A549 (cell line): ENCODE results near the gene EMSY. TPM values are rescaled to one million over a fixed set of nuclear protein-coding genes. Genes with fewer than 3 reads are reported as not detected.
A peak's percentile ranks its signal among the peaks of the same experiment; 100 is the strongest.

Experiments
- ATAC-seq, 2 experiments: fragments of 200-7000 bp in 1 of 2; fragments of >200 bp in 1 of 2; cut with Nextera tagmentation in 1 of 2; cut with Tn5 transposase in 1 of 2; 3 replicates each; pipeline versions ENCODE4 v1.8.0 to v1.9.1; 2018 to 2020; ENCODE audit warnings: mild to moderate bottlenecking in 1 of 2, moderate library complexity in 1 of 2
- CTCF ChIA-PET: fragments of 300-600 bp; sonication (Branson Sonifier 250); formaldehyde crosslinking; extraction: SDS; loops from one replicate; lab custom pipeline; 2021; ENCODE audit warnings: antibody characterized with exemption, inconsistent platforms; lab: Yijun Ruan, JAX
- POLR2A ChIA-PET: fragments of 350-600 bp; formaldehyde crosslinking; extraction: SDS; loops from one replicate; lab custom pipeline; 2021; ENCODE audit warnings: antibody characterized with exemption, inconsistent platforms; lab: Yijun Ruan, JAX
- DNase-seq, 2 experiments: peaks; one replicate each; pipeline versions ENCODE4 v3.0.0 to v3.0.0-alpha.2; 2011 to 2016; ENCODE audit warnings: low read depth in 1 of 2, low spot score in 1 of 2
- FAIRE-seq: peaks from 2 replicates; lab custom pipeline; 2011; peaks lifted over from hg19 to GRCh38; lab: Jason Lieb, UNC
- H3K27ac ChIP-seq, 2 experiments: fragments of >200 bp; sonication (Bioruptor Twin); formaldehyde crosslinking; 3 replicates each; pipeline ENCODE4 v1.5.1; 2016 to 2017
- H3K4me1 ChIP-seq: fragments of >200 bp; sonication (Bioruptor Twin); formaldehyde crosslinking; 3 replicates; pipeline ENCODE4 v1.6.1; 2016
- H3K4me2 ChIP-seq: fragments of >200 bp; sonication (Bioruptor Twin); formaldehyde crosslinking; 3 replicates; pipeline ENCODE4 v1.6.1; 2016
- H3K4me3 ChIP-seq: fragments of >200 bp; sonication (Bioruptor Twin); formaldehyde crosslinking; 3 replicates; pipeline ENCODE4 v1.5.1; 2016
- H3K9me3 ChIP-seq: fragments of >200 bp; sonication (Bioruptor Twin); formaldehyde crosslinking; 3 replicates; pipeline ENCODE4 v1.6.1; 2016
- BHLHE40 ChIP-seq: IDR thresholded peaks from 2 replicates; pipeline ENCODE4 v1.6.1; 2012; ENCODE audit warnings: low read depth, low read length, inconsistent platforms
- CBX2 ChIP-seq: fragments of 200-600 bp; sonication (generic); IDR thresholded peaks from 2 replicates; pipeline ENCODE4 v1.6.1; 2016; ENCODE audit warnings: low read depth, mild to moderate bottlenecking, borderline replicate concordance
- CEBPB ChIP-seq, 2 experiments: fragments of >200 bp in 1 of 2; sonication (Bioruptor Twin) in 1 of 2; formaldehyde crosslinking in 1 of 2; IDR thresholded peaks; 2 replicates each; pipeline ENCODE4 v1.6.1; 2012 to 2016
- CHD2 ChIP-seq: fragments of 150-350 bp; IDR thresholded peaks from 2 replicates; pipeline ENCODE4 v1.6.1; 2014; ENCODE audit warnings: low read length; ENCODE audit not compliant: partially characterized antibody
- CTCF ChIP-seq: fragments of >200 bp; sonication (Bioruptor Twin); formaldehyde crosslinking; IDR thresholded peaks from 3 replicates; pipeline ENCODE4 v1.5.1; 2016
- EP300 ChIP-seq, 2 experiments: fragments of >200 bp; sonication (Bioruptor Twin); formaldehyde crosslinking; IDR thresholded peaks; 2 replicates in 1 of 2; 3 replicates in 1 of 2; pipeline ENCODE4 v1.6.1; 2016 to 2017
- FOSB ChIP-seq: fragments of 250-450 bp; sonication (Bioruptor Pico); IDR thresholded peaks from 2 replicates; pipeline ENCODE4 v1.5.0; 2020; ENCODE audit warnings: mild to moderate bottlenecking, moderate library complexity
- FOSL2 ChIP-seq, 2 experiments: fragments of 450-650 bp in 1 of 2; fragments of >200 bp in 1 of 2; sonication (Bioruptor Twin) in 1 of 2; formaldehyde crosslinking; IDR thresholded peaks; 2 replicates each; pipeline versions ENCODE4 v1.5.0 to v1.6.1; 2016 to 2020; ENCODE audit warnings: mild to moderate bottlenecking in 1 of 2, moderate library complexity in 1 of 2
- FOXS1 ChIP-seq: fragments of 250-450 bp; sonication (Bioruptor Pico); IDR thresholded peaks from 2 replicates; pipeline ENCODE4 v1.5.0; 2020; ENCODE audit warnings: mild to moderate bottlenecking, moderate library complexity
- GATA3 ChIP-seq: IDR thresholded peaks from 2 replicates; pipeline ENCODE4 v1.6.1; 2012; ENCODE audit warnings: borderline replicate concordance
- HOXB13 ChIP-seq: fragments of 250-450 bp; sonication (Bioruptor Pico); IDR thresholded peaks from 2 replicates; pipeline ENCODE4 v1.5.0; 2020; ENCODE audit warnings: low read depth, mild to moderate bottlenecking, moderate library complexity
- JUN ChIP-seq, 2 experiments: fragments of >200 bp; sonication (Bioruptor Twin); formaldehyde crosslinking; IDR thresholded peaks; 2 replicates in 1 of 2; 3 replicates in 1 of 2; pipeline ENCODE4 v1.6.1; 2016 to 2017
- JUNB ChIP-seq: fragments of >200 bp; sonication (Bioruptor Twin); formaldehyde crosslinking; IDR thresholded peaks from 2 replicates; pipeline ENCODE4 v1.6.1; 2016
- KDM5A ChIP-seq: fragments of 200-600 bp; sonication (generic); IDR thresholded peaks from 2 replicates; pipeline ENCODE4 v1.6.1; 2016; ENCODE audit warnings: antibody characterized with exemption, mild to moderate bottlenecking
- MAFK ChIP-seq: fragments of 450-650 bp; IDR thresholded peaks from 2 replicates; pipeline ENCODE4 v1.6.1; 2014; ENCODE audit not compliant: partially characterized antibody
- NFE2L2 ChIP-seq: fragments of 150-350 bp; conservative IDR thresholded peaks from 2 replicates; pipeline ENCODE4 v1.6.1; 2014; ENCODE audit warnings: low read length
- NPAS2 ChIP-seq: fragments of 250-450 bp; sonication (Bioruptor Pico); IDR thresholded peaks from 2 replicates; pipeline ENCODE4 v1.8.0; 2022; ENCODE audit warnings: mild to moderate bottlenecking, moderate library complexity, borderline replicate concordance
- PHF8 ChIP-seq: fragments of 200-600 bp; sonication (generic); IDR thresholded peaks from 2 replicates; pipeline ENCODE4 v1.6.1; 2016; ENCODE audit warnings: low read depth, mild to moderate bottlenecking, antibody characterized with exemption, moderate library complexity, borderline replicate concordance
- POLR2A ChIP-seq: IDR thresholded peaks from 2 replicates; pipeline ENCODE4 v1.6.1; 2012; ENCODE audit warnings: mild to moderate bottlenecking, low read length
- RFX5 ChIP-seq: fragments of 450-650 bp; IDR thresholded peaks from 2 replicates; pipeline ENCODE4 v1.7.1; 2014; ENCODE audit warnings: antibody characterized with exemption, mild to moderate bottlenecking, moderate library complexity
- TP53 ChIP-seq: fragments of 250-450 bp; sonication (Bioruptor Pico); IDR thresholded peaks from 2 replicates; pipeline ENCODE4 v1.5.0; 2021; ENCODE audit warnings: mild to moderate bottlenecking, moderate library complexity
- ZC3H11A ChIP-seq: fragments of 450-650 bp; IDR thresholded peaks from 2 replicates; pipeline ENCODE4 v1.6.1; 2014; ENCODE audit warnings: antibody characterized with exemption, mild to moderate bottlenecking
- ZSCAN20 ChIP-seq: fragments of 250-450 bp; sonication (Bioruptor Pico); IDR thresholded peaks from 2 replicates; pipeline ENCODE4 v1.8.0; 2022; ENCODE audit warnings: mild to moderate bottlenecking, moderate library complexity
- WGBS: methylation state at CpG from one replicate; pipeline ENCODE4 v1.1.6; 2017; ENCODE audit errors: missing lambda C conversion rate; 5-methylcytosine and 5-hydroxymethylcytosine counted together
- polyA plus RNA-seq, 4 experiments: library from polyadenylated mRNA; depleted of rRNA in 3 of 4; stranded (reverse); fragments of >200 nt; fragmentation: RNase III in 1 of 4; extraction: RNeasy Plus Mini Kit Qiagen cat#74134 plus additional on column Dnase treatment in 1 of 4; gene quantifications; 2 replicates in 3 of 4; 3 replicates in 1 of 4; pipeline ENCODE4 v1.2.3, GENCODE V29; 2011 to 2017

Gene EMSY
- polyA plus RNA-seq, 2 of the 4 experiments (the other 2 are of a cell fraction) = 11.2 to 23.0 TPM

DNA sequence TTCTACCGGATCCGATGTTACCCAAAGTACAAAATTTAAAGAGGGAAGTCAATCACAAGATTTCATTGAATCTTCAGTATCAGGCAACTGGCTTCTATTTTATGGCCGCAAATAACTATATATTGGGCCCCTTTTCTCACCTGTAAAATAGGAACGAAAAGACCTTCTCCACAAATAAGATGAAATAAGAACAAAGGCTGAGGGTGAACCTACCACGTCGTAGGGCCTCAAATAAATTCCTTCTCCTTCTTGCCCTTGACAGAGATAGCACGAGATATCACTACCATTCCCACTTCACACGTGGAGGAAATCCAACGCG is 794 bp upstream of the EMSY start:
- no peak for ATAC-seq
- Histone ChIP-seq H3K9me3 (no peaks in the 10 kb centered on the region), H3K27ac (peak overlapping the region; percentile 90 to 91), H3K4me1 (peaks cover 12% of the 10 kb centered on the region; the same call in 2 of the 3 replicates), H3K4me2 (peak overlapping the region; percentile 87), H3K4me3 (peak overlapping the region; percentile 95)
- no peak for DNase-seq
- under 1% methylated on average over 10 of the region's 10 CpGs for WGBS
- POLR2A ChIA-PET = no interaction called here
- no peak for FAIRE-seq
- TF ChIP-seq CHD2 (peak; percentile 47), NPAS2 (CRISPR knock-in tag) (no peak)
- CTCF ChIA-PET = no interaction called here

DNA sequence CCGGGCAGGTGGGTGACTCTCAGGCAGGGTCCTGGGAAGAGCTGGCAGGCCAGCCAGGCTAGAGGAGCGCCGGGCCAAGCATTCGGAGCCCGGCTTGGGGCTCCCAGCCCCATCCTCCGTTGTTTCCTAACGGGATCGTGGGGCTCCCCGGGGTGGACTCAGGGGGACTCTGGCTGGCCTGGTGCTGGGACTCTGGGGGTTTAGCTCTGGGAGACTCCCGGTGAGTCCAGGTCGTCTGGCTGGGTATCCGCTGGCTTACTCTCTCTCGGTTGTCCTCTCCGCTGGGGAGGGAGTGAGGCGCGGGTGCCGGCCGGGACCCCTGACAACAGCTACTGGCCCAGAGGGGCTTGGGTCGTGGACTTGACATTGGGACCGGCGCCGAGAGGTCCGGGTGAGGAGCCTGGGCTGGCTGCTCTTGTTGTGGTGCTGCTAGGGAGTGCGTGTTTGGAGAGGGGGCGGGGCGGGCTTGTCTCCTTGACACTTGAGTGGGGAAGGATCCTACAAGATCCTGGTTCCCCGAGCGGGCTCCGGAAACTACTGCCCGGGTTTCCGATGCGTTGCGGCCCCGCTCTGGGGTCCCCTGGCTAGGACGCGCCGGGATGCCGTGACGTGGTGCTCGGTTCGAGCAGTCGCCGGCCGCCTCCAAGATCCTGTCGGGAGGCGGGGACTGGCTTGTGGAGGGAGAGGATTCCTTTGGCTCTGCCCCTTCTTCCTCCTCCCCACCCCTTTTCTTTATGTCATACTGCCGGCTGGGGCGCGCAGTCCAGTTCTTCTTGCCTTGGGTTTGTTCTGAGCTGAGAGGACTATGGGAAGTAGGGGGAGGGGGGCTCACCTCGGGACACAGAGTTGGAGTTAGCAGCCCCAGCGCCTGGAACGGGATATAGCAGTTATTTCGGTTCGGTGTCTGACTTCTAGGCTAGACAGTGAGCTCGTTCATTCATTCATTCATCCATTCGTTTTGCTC is 585 bp downstream of the EMSY start:
- no peak for FAIRE-seq
- CTCF ChIA-PET = interaction anchor here (1.2 to 2.6 kb wide), 3 partner anchors 13 to 235 kb away, joined by 3 to 15 read pairs (median 3); no protein-coding TSS in a partner anchor
- TF ChIP-seq JUNB = no peak
- peak; percentile 46; the same call in 1 of the 2 replicates for TF ChIP-seq PHF8
- peak; percentile 31 for TF ChIP-seq POLR2A
- 0 out of 2 replicates have a peak, but pooled peaks have one; percentile 19 for TF ChIP-seq KDM5A
- 0 out of 2 replicates have a peak, but pooled peaks have one; percentile 11 for TF ChIP-seq GATA3
- no peak for TF ChIP-seq FOSB (CRISPR knock-in tag)
- 0 out of 5 replicates have a peak, but pooled peaks of 1 of the 2 experiments have one; percentile 0 for TF ChIP-seq JUN (IDR thresholded peaks at IDR 0.05)
- no peak for TF ChIP-seq TP53 (CRISPR knock-in tag)
- ATAC-seq = peak; percentile 84 to 88
- peak overlapping the region; percentile 95 for H3K4me3 ChIP-seq
- H3K4me2 ChIP-seq = peak overlapping the region; percentile 78
- H3K4me1 ChIP-seq = peaks cover 12% of the 10 kb centered on the region; the same call in 2 of the 3 replicates
- POLR2A ChIA-PET = interaction anchor here (0.9 kb wide), 1 partner anchor 11 kb away, joined by 3 read pairs; no protein-coding TSS in a partner anchor
- peak; percentile 85 to 87 for DNase-seq
- no peaks in the 10 kb centered on the region for H3K9me3 ChIP-seq
- 3% methylated on average over 29 of the region's 56 CpGs for WGBS
- H3K27ac ChIP-seq = peak overlapping the region; percentile 90 to 91

DNA sequence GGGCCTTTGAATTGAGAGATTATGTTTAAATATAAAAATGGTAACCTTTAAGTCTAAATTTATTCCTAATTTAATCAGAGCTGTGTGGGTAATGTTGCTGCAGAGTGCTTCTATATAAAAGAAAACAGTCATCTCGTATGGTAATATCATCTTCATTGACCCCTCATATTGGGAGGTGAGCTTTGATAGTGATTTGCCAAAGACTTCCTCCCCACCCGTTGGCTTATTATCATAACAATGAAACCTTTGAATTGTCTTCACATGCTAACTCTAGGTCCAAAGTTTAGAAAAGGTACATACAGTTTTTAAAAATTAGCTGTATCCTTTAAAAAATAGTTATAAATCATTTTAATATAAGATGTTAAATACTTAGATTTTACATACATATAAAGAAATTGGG is 3.7 kb downstream of the EMSY start:
- CTCF ChIA-PET = interaction anchor here (1.0 to 1.1 kb wide), 2 partner anchors 14 to 19 kb away, joined by 3 to 4 read pairs; no protein-coding TSS in a partner anchor
- FAIRE-seq = no peak

DNA sequence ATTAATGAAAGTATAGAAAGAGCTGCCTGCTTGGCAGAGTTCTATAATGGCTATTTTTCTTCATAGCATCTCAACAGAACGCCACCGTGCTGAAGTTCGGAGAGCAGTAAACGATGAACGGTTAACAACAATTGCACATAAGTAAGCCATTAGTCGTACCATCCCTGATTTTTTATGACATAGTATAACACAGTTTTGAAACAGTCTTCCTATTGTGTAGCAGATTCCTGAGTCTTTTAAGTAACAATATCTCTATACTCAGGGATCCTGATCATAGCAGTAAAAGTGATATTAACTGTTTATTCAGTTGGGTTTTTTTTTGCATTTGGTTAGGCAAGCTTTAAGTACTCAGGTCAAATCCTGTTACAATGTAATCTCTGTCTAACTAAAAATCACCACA is 8.4 kb downstream of the EMSY start:
- H3K27ac ChIP-seq = no peak overlapping the region
- no peaks in the 10 kb centered on the region for H3K9me3 ChIP-seq
- 85% methylated on average over 6 of the region's 6 CpGs for WGBS
- ATAC-seq = no peak
- POLR2A ChIA-PET = no interaction called here
- no peak for DNase-seq
- H3K4me1 ChIP-seq = peaks cover 10% of the 10 kb centered on the region; the same call in 1 of the 3 replicates
- no peak overlapping the region for H3K4me3 ChIP-seq
- H3K4me2 ChIP-seq = no peak overlapping the region
- TF ChIP-seq HOXB13 (CRISPR knock-in tag) (no peak), CEBPB (IDR thresholded peaks at IDR 0.05) (no peak), KDM5A (no peak), NFE2L2 (no peak), CTCF (no peak), ZSCAN20 (CRISPR knock-in tag) (no peak), RFX5 (no peak), ZC3H11A (no peak), CBX2 (no peak), BHLHE40 (no peak), MAFK (no peak), FOSL2 (IDR thresholded peaks at IDR 0.05) (no peak), FOSL2 (CRISPR knock-in tag; IDR thresholded peaks at IDR 0.05) (no peak)
- CTCF ChIA-PET = no interaction called here
- FAIRE-seq = no peak

More for the DNA sequence above, 3.7 kb downstream of the EMSY start:
- peaks cover 6% of the 10 kb centered on the region; the same call in 1 of the 3 replicates for H3K4me1 ChIP-seq
- POLR2A ChIA-PET = no interaction called here
- H3K9me3 ChIP-seq = no peaks in the 10 kb centered on the region
- no peak overlapping the region for H3K4me2 ChIP-seq
- TF ChIP-seq EP300 (IDR thresholded peaks at IDR 0.05) = no peak
- TF ChIP-seq ZC3H11A = no peak
- TF ChIP-seq FOXS1 (CRISPR knock-in tag) = no peak
- no peak for TF ChIP-seq BHLHE40
- TF ChIP-seq HOXB13 (CRISPR knock-in tag) = no peak
- 73% methylated on average over 2 of the region's 2 CpGs for WGBS
- no peak overlapping the region for H3K27ac ChIP-seq
- no peak for ATAC-seq
- H3K4me3 ChIP-seq = no peak overlapping the region
- no peak for DNase-seq
